NCI-H748 treated with DMSO at 0.1 percent for 48 hours (cell line): ENCODE results near the gene FBF1.
A peak's percentile ranks its signal among the peaks of the same experiment; 100 is the strongest.

Experiments used
- DNase-seq: peaks from one replicate; lab custom pipeline; 2025; lab: John Stamatoyannopoulos, UW

FBF1 gene

GRCh38 chr17:75914643-75915267 lies 26.1 kb downstream of the FBF1 start:
- DNase-seq: no peak

DNA sequence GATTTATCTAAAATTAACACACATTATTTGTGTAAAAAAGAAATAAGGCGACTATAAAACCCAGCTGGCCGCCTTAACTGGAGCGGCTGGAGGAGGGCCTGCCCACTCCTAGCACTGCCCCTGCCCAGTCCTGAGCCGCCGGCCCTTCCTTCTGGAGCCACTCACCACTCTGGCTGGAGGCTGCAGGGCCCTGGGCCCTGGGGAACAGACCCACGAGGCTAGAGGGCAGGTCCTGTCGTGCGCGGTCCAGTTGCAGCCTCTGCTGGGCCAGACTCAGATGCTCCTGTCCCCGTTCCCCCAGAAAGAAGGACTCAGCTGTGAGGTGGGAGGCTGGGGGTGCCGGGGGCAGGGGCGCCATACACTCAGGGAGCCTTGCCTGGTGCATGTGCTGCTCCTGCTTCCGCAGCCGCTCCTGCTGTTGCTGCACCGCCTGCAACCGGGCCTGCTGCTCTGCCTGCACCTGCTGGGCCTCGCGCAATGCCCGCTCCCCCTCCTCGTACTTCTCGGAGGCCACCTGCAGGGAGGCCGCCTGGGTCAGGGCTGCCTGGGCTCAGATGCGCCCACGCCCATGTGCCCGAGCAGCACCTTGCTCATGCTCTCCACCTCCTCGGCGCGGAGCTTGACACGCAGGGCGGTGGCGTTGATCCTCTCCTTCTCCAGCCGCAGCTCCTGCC lies 27.2 kb downstream of the FBF1 start:
- DNase-seq: no peak

GRCh38 chr17:75910699-75911098 lies 30.1 kb downstream of the FBF1 start:
- DNase-seq: no peak

DNA sequence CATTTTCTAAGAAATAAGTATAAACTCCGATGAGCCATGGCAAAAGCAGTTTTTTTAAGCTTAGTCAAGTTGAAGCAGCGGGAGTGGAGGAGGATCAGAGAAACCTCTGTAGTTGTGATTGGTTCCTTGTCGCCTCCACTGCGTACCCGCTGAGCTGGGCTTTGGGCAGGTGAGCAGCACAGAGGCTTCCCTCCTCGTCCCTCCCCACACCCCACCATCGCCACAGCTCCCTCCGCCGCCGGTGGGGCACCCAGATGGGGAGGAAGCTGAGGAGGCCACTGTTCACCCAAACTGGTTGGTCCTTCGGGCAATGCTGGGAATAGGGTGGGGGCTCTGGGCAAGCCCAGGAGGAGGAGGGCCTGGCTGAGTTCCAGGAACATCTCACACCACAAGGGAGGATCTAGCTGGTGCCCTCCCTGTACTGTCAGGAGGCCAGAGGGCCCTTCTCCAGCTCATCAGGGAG lies 31.0 kb downstream of the FBF1 start:
- DNase-seq: peak; percentile 8

DNA sequence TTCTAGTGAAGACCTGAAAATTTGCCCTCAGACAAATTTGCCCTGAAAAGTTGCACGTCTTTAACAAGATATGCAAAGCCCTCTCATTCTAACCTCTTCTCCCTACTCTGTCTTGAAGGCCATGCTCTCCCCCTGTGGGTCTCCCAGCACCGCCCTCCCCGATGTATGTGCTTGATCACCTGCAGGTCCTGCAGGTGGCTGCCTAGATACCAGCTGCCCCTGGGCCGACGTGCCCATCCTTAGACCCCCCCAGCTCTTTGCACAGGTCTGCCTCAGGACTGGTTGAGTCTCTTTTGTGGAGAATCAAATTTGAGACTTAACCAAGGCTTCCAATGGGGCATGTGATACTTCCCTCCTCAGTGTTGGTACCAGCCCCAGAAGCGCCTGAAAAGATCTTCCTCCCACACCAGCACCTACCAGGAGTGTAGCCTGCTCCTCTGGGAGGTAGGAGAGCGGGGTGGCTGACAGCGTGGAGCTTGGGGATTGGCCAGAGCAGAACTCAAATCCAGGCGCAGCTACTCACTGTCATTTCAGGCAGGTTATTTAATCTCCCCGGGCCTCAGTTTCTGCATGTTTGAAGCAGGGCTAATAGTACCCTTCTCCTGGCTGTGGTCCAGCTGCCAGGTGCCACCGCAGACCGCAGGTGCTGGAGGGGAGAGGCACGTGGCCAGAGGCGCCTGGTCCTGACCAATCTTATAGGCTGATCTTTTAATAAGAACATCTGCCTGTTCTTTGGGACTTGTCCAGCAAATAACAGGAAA lies 31.6 kb downstream of the FBF1 start:
- peak; percentile 25 for DNase-seq

DNA sequence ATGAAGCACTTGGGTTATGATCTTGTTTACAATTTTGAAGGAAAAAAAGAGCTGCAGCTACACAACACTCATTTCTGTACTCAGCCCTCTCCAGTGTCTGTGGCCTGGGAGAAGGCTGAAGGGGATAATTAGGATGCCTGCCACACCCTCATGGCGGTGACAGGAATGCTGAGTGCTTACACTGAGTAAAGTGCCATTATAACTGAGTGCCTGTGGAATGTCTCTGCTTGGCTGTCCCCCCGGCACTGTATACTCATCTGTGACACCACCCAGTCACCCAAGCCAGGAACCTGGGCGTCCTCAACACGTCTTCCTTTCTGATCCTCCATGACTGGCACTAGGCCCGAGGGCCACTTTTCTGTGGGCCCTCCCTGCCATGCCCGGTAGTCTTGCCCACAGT lies 32.6 kb downstream of the FBF1 start:
- no peak for DNase-seq

- DNase-seq: no peak
These were observed 34.5 kb downstream of the FBF1 start for GRCh38 chr17:75906143-75906884.

DNA sequence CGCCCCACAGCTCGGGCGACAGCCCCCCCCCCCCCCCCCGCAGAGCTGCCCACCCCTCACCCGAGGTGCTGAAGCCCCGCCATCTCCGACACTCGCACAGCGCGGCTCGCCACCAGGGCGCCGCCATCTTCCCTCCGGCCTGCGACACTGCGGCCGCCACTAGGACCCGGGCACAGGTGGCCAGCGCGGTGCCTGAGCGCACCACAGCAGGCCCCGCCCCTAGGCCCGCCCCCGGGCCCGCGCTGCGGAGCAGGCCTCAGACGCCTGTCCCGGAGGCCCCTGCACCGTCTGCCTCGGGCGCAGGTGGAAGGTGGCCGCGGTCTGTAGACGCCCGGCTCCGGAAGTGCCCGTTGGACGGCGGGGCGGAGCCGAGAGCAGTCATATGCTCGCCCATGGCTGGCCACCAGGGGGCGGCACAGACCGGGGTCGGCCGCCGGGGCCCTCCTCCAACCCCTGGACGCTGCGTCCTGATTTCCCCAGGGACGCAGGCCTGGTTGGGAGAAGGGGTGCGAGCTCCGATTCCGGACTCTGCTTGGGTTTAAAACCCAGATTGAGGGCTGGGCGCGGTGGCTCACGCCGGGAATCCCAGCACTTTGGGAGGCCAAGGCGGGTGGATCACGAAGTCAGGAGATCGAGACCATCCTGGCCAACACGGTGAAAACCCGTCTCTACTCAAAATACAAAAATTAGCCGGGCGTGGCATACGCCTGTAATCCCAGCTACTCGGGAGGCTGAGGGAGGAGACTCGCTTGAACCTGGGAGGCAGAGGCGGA lies 35.9 kb downstream of the FBF1 start, which contains the start of gene MRPL38:
Gene MRPL38 (minus strand): TSS at position 136 of the 773 bp plus-strand sequence. CDS start 9 bp downstream, at position 127.
- peak; percentile 68 for DNase-seq

GRCh38 chr17:75902406-75902805 lies 38.4 kb downstream of the FBF1 start:
- DNase-seq: no peak

DNA sequence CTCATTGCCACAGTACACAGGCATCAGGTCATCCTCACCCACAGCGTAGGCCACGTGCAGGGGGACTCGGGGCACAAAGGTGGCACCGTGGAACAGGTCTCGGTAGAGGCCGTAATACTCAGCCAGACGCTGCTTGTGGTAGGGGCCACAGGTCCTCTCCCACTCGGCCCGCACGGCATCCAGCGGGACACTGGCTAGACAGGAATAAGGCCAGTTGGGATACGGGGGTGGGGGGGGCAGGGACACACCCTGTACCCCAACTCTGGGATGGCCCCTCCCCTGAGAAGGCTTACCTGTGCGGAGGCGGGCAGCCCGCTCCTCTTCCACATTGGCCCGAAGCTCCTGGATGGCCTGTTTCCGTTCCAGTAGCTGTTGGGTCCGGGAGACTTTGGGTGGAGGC lies 39.1 kb downstream of the FBF1 start:
- DNase-seq: no peak

- no peak for DNase-seq
These were observed 39.9 kb downstream of the FBF1 start for GRCh38 chr17:75900691-75901533.

DNA sequence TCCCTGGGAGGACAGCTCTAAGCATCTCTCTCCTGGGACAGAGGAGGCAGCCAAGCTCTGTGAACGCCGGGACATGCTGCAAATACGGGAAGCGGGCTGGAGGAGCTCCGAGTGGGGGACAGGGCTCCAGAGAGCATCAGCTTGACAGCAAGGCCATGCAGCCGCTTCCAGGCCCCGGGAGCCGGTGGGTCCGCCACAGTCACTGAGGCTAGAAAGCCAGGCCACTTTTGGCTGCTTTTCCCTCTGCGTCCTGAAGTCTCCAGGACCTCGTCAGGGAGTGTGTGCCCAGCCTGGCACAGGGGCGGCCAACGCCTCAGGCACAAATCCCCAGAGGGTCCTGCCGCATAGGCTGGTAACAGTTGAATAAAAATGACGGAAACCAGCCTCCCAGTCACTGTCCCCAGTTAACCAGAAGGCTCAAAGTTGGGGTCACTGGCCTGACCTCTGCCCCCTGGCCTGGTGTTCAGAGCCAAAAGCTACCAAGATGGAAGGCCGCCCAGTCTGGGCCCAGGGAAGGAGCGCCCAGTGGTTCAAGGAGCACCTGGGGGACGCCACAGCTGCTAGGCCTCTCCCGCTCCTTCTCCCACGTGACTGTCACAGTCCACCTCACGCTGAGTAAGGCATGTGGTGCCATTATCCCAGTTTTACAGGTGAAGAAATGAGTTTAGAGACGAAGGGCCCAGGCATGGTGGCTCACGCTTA lies 40.9 kb downstream of the FBF1 start:
- DNase-seq: no peak

GRCh38 chr17:75899353-75899752 lies 41.5 kb downstream of the FBF1 start:
- DNase-seq: no peak

DNA sequence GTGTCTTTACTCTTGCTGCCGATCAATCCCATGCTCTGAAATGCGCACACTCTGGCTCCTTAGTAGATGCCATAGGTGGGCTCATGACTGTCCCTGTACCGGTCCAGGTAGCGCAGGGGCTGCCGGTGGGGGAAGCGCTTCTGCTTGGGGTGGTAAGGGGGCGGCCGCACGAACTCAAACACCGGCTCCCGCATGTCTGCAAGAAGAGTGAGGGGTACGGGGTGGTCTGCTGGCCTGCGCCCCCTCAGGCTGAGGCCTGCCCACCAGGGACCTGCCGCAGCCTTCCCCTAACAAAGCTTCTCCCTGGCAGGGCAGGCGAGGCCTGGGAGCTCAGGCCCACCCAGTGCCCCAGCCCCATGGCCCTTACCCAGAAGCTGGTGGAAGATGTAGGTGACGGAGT lies 42.1 kb downstream of the FBF1 start:
- DNase-seq: no peak

- no peak for DNase-seq
These were observed 42.8 kb downstream of the FBF1 start for GRCh38 chr17:75898065-75898464.

- no peak for DNase-seq
These were observed 43.5 kb downstream of the FBF1 start for GRCh38 chr17:75897160-75898019.

DNA sequence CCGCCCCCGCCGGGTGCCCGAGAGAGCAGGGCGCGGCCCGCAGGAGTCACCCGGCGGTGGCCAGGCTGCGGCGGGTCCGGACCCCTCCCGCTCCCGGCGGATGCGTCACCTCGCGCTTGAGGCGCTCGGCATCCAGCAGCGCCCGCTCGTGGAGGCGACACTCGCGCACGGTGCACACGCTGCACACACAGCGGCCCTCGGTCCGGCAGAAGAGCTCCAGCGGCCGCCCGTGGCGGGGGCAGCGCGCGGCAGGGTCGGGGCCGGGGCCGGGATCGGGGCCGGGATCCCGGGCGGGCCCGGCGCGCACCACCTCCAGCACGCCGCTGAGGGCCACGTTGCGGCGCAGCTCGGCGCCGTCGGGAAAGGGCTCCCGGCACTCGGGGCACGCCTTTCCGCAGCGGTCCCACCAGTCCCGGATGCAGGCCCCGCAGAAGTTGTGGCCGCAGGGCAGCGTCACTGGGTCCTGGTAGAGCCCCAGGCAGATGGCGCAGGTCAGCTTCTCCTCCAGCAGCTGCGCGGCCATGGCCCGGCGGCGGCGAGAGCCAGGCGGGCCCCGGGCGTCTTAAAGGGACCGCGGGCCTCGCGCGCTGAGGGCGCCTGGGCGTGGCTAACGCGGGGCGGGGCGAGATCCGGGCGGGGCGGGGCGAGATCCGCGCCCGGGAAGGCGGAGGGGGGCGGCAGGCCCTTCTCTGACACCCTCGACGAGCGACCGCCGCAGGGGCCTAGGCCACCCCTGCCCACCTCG lies 44.3 kb downstream of the FBF1 start, which contains the start of gene TRIM65:
Gene TRIM65 (minus strand): TSS at position 537 of the 745 bp plus-strand sequence. CDS start 14 bp downstream, at position 523.
- DNase-seq: peak; percentile 28
